GM19238 (cell line): ENCODE measurements around the gene CORO2B.

Experiments
- DNase-seq: peaks from one replicate; pipeline ENCODE4 v3.0.0; 2011; ENCODE audit warnings: low spot score; ENCODE audit not compliant: insufficient read length

CORO2B gene, protein sequence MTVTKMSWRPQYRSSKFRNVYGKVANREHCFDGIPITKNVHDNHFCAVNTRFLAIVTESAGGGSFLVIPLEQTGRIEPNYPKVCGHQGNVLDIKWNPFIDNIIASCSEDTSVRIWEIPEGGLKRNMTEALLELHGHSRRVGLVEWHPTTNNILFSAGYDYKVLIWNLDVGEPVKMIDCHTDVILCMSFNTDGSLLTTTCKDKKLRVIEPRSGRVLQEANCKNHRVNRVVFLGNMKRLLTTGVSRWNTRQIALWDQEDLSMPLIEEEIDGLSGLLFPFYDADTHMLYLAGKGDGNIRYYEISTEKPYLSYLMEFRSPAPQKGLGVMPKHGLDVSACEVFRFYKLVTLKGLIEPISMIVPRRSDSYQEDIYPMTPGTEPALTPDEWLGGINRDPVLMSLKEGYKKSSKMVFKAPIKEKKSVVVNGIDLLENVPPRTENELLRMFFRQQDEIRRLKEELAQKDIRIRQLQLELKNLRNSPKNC

DNA sequence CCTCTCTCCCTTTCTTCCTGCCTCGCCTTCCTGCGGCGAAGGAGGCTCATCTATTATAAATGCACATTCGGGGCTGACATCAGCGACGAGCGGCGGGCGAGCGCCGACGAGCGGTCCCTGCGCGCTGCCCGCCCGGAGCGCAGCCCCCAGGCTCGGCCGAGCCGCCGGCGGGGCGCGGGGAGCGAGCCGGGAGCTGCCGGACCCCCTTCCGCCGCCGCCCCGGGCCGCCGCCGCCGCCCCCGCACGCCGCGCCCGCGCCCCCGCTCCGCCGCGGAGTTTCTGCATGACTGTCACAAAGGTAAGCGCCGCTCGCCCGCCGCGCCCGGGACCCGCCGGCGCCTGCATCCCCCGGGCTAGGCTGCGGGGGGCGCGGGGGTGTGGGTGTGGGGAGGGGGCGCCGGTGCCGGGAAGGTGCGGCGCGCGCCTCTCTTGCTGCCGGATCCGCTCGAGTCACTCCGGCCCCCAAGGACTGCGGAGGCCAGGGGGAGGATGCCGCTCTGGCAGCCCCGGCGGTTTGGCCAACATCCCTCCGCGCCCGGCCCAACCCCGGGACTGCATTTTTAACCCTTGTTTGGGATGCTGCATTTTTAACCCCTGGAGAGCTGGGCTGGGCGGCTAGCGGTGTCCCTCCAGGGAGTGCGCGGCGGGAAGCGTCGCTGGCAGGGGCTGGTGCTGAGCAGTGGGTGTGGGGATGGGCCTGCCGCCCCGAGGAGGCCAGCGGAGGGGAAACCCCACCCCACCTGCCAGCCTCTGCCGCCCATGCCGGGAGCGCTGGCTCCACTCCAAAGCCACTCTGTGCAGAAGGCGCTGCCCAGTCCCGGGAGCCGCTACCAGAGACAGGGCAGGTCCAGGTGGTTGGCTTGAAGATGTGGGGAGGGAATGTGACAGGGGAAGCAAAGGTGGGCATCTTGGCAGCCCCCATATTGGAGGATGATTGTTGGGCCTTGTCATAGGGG is at the start of gene CORO2B:
TSS of gene CORO2B (plus strand) at position 14 of the 956 bp plus-strand sequence. CDS start at position 284, 270 bp downstream.
- DNase-seq, result no peak

DNA sequence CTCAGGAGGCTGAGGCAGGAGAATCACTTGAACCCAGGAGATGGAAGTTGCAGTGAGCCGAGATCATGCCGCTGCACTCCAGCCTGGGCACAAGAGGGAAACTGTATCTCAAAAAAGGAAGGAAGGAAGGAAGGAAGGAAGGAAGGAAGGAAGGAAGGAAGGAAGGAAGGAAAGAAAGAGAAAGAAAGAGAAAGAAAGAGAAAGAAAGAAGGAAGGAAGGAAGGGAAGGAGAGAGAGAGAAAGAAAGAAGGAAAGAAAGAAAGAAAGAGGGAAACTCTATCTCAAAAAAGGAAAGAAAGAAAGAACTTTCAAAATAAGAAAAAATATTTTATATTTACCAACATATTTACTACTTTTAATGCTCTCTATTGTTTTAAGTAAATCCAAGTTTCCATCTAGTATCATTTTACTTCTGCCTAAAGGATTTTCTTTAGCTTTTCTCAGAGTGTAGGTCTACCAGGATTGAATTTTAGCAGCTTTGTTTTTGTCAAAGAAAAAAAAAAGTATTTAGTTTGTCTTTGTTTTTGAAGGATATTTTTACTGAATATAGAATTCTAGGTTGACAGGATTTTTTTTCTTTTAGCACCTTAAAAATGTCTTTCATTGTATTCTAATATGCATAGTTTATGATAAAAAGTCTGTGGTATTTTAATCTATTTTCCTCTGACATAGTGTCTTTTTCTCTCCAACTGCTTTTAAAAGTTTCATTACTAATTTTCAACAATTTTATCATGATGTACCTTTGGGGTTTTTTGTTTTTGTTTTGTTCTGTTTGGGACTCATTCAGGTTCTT is 47.2 kb upstream of the CORO2B start:
- DNase-seq, result no peak

- DNase-seq, result no peak
Observed at GRCh38 chr15:68536331-68537095, 42.3 kb upstream of the CORO2B start.

DNA sequence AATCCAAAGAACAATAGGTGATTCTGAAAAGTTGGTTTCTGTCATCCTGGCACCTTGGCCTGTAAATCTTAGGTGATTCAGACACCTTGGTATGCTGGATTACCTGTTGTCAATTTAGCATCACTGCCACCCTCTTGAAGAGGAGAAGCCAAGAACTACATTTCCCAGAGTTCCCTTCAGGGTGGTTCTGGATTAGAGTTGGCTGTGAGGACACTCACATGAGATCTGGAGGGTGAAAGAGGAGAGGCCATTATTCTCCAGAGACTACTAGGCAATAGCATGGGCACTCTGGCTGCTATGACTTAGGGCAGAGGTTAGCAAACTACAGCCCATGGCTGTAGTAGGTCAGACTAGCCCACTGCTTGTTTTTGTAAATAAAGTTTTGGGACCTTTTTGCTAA is 41.7 kb upstream of the CORO2B start:
- no peak for DNase-seq

GRCh38 chr15:68537506-68537905 is 41.3 kb upstream of the CORO2B start:
- no peak for DNase-seq

- no peak for DNase-seq
Observed at GRCh38 chr15:68538311-68538710, 40.5 kb upstream of the CORO2B start.

GRCh38 chr15:68541743-68542142 is 37.0 kb upstream of the CORO2B start:
- no peak for DNase-seq

DNA sequence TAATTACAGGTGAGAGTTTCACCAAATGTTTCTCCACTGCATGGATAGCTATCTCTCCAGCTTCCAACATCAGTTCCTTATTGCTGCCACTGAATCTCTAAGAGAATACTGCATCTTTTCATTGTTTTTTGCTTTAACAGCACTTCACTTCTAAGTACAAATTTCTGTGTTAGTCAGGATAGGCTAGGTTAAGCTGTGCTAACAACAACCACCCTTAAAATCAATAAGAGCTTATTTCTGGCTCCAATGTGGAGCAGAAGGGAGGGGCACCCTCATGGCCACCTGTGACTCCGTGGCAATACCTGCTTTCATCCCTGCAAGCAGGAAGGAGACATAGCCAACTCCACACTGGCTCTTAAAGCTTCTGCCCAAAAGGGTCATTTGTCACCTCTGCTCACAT is 36.4 kb upstream of the CORO2B start:
- no peak for DNase-seq

- no peak for DNase-seq
Observed at GRCh38 chr15:68542771-68543164, 36.0 kb upstream of the CORO2B start.

DNA sequence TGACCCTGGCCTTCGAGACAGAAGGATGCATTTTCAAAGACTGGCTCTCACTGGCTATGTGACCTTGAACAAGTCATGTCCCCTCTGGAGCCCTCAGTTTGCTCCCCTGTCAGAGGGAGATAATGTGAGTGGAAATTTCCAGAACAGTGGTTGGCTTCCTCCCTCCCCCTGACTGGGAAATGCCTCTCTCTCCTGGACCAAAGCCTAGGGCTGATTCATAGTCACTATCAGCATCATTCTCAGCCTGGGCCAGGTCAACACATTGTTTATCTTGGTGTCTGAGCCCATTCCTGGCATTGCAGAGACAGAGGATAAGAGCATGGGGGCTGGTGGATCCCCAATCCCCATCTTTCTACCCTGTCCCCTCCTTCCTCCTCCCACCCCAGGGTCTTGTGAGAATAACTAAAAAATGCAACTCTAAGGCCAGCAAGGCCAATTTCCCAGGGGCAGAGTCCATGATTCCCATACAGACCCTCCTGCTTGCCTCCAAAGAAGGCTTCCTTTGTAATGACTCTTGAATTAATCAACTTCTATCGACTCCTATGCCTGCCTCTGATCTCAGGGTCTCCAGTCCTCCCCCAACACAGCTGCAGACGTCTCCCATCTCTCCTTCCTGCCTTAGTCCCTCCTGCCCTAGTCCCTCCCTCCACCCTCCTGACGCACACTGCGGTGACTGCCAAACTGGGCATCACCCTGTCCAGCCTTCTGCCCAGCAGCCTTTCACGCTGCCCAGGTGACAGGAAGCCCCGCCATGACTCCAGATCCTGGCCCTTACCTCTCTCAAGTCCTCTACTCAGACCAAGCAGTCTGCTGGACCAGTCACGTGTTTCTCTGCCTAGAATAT is 35.4 kb upstream of the CORO2B start:
- no peak for DNase-seq

DNA sequence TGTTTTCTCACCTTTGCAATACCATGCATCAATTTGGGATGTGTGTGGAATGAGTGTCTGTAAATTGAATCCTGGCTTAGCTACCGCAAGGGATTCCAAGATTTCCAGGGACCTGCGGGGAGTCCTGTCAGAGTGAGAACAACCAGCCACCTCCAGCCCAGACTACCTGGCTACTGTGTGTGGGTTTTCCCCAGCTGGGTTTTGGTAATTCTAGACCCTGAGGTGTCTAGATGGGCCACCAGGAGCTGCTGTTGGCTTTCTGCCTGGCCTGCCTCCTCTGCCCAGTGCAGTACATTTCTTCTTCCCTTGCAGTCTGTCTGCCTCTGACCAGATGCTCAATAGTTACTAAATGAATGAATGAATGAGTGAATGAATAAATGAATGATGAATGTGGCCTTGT is 32.5 kb upstream of the CORO2B start:
- DNase-seq, result no peak

GRCh38 chr15:68548364-68548763 is 30.4 kb upstream of the CORO2B start:
- no peak for DNase-seq

DNA sequence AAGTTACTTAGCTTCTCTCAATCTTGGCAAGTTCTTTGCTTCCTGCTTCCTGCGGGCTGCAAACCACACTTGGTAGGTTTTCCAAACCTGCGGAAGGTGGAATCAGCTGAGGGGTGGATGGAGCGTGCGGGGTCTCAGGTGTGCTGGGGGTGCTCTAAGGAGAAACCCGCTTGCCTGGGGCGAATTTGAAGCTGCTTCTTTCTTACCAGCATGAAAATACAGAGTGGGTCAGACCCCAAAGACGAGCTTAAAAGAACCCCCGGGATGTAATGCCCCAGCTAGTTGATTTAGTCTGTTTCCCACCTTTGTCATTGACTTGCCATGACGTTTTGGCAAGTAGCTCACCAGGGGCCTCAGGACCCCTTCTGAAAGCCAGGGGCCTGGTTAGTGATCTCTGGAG is 28.8 kb upstream of the CORO2B start:
- DNase-seq, result no peak

- peak; percentile 59 for DNase-seq
Observed at GRCh38 chr15:68550498-68551295, 28.1 kb upstream of the CORO2B start.

DNA sequence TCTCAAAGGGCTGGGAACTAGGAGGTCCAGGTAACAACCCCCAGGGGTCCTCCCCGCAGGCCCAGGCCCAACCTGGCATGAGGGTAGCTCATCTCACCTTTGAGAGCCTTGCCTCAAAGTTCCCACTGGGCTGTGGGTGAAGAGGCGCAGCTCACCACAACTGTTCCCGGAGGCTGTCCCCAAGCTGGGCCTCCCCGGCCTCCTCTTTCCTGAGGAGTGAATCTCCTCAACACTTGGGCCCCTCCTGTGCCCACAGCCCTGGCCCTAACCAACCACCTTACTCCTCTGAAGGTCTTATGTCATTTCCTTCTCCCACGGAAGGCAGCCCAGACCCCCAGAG is 27.5 kb upstream of the CORO2B start:
- DNase-seq, result no peak

GRCh38 chr15:68552344-68552743 is 26.4 kb upstream of the CORO2B start:
- DNase-seq, result no peak

DNA sequence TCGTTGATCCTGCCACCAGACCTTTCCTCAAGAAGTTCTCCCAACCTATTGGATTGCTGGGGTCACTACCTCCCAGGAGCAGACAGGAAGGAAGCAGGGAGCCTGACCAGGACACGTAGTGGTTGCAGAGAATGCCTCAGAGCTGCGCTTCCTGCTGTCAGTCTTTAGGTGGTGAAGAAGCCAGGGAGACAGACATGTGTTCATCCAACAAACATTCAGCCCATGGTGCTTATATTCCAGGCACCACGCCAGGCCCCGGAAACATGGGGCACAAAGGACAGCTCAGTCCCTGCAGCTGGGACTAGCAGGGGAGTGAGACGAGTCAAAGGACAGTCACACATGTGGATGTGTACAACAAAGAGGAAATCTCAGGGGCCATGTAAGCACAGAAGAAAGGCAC is 26.0 kb upstream of the CORO2B start:
- no peak for DNase-seq

- DNase-seq, result no peak
Observed at GRCh38 chr15:68553314-68553993, 25.3 kb upstream of the CORO2B start.
